ENCODE results near the gene RBL2. TPM values are rescaled to one million over a fixed set of nuclear protein-coding genes. Genes with fewer than 3 reads are reported as not detected.

RBL2 gene
- total and polyA plus RNA-seq, 2 of the 13 experiments (the other 11 are each of a cell fraction or from before 2014, with no cell fraction given) = 41.2 to 60.9 TPM

- TF ChIP-seq PRDM10 (CRISPR knock-in tag; IDR thresholded peaks at IDR 0.05; ENCODE audit: low read depth) (peak; percentile 82), ZNF335 (CRISPR knock-in tag; IDR thresholded peaks at IDR 0.05) (no peak), KAT2B (IDR thresholded peaks at IDR 0.05; ENCODE audit: borderline replicate concordance, low read depth, low read length) (no peak), ZNF326 (CRISPR knock-in tag; IDR thresholded peaks at IDR 0.05; ENCODE audit: borderline replicate concordance) (no peak), ZSCAN22 (CRISPR knock-in tag; IDR thresholded peaks at IDR 0.05) (no peak), YEATS2 (CRISPR knock-in tag; IDR thresholded peaks at IDR 0.05; ENCODE audit: borderline replicate concordance) (no peak), SNAI1 (CRISPR knock-in tag; IDR thresholded peaks at IDR 0.05; ENCODE audit: borderline replicate concordance) (no peak), THRA (CRISPR knock-in tag; IDR thresholded peaks at IDR 0.05; ENCODE audit: borderline replicate concordance) (no peak), ZBTB38 (CRISPR knock-in tag; IDR thresholded peaks at IDR 0.05) (no peak), ERF (CRISPR knock-in tag; IDR thresholded peaks at IDR 0.05) (peak; percentile 63), ZNF333 (CRISPR knock-in tag; IDR thresholded peaks at IDR 0.05; ENCODE audit: borderline replicate concordance) (no peak), RBM22 (optimal IDR thresholded peaks at IDR 0.05; ENCODE audit: low read length) (no peak), THAP8 (CRISPR knock-in tag; IDR thresholded peaks at IDR 0.05; ENCODE audit: borderline replicate concordance) (no peak), PHF20 (CRISPR knock-in tag; IDR thresholded peaks at IDR 0.05) (no peak), ZNF44 (CRISPR knock-in tag; IDR thresholded peaks at IDR 0.05) (no peak), ZNF713 (CRISPR knock-in tag; IDR thresholded peaks at IDR 0.05) (no peak), ZNF101 (CRISPR knock-in tag; IDR thresholded peaks at IDR 0.05; ENCODE audit: borderline replicate concordance, low read depth) (no peak), CTCF (CRISPR knock-in tag; IDR thresholded peaks at IDR 0.05) (no peak), HBP1 (CRISPR knock-in tag; IDR thresholded peaks at IDR 0.05; ENCODE audit: low read depth) (peak; percentile 90), TCF7 (IDR thresholded peaks at IDR 0.05; ENCODE audit: low read depth) (no peak), ZNF207 (IDR thresholded peaks at IDR 0.05; ENCODE audit: borderline replicate concordance) (no peak), GATAD2A (CRISPR knock-in tag; IDR thresholded peaks at IDR 0.05) (peak; percentile 42; the same call in 1 of the 2 replicates)
These were observed 906 bp downstream of the RBL2 start (continued) for GRCh38 chr16:53435066-53435688.

Data from HepG2 (cell line).